Astrocyte of the hippocampus (primary cell): ENCODE results near the gene ISYNA1.

Experiments used
- DNase-seq: peaks from one replicate; pipeline ENCODE4 v3.0.0; 2011; ENCODE audit warnings: low read depth, low spot score

The ISYNA1 gene

DNA sequence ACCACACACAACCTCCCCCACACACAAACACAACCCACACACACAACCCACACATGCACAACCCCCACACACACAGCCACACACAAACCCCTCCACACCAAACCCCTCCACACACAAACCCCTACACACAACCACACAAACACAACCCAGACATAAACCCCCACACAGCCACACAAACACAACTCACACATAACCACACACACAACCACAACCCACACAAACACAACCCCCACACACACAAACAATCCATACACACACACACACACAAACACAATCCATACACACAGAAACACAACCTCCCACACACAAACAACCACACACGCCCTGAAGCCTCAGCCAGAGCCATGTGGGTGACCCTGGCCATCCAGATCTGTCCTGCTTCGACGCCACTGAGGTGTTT lies 30.0 kb upstream of the ISYNA1 start:
- no peak for DNase-seq

DNA sequence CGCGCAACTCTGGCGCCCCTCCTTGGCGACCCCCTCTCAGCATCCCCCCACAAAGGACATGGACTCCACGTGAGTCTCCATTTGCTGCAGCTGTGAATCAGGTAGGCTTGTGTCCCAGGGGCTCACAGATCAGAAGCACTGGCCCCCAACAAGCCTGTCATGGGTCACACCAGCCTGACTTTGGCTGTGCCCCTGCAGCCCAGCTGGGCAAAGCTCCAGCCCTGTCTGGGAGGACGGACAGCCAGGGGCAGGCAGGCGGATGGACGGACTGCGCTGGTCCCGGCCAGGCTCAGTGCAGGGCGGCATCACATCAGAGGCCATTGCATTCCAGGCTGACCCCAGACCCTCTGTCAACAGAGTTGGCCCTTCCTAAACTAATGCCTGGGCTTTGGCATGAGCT lies 28.4 kb upstream of the ISYNA1 start:
- no peak for DNase-seq

DNA sequence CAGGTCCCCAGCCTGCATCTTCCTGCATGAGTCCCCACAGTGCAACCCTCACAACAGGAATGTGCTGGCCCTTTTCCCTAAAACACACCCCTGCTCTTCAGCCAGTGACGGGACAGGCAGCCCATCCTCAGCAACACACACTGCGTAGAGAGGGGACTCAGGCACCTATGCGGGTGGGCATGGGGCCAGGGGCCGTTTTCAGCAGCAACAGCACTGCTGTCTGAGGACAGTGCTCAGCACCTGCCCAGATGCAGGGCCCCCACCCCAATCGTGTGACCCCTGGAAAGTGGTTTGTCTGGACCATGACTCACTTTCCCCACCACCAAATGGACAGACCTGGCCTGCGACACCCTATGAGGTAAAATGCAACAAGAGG lies 28.0 kb upstream of the ISYNA1 start:
- DNase-seq = no peak

DNA sequence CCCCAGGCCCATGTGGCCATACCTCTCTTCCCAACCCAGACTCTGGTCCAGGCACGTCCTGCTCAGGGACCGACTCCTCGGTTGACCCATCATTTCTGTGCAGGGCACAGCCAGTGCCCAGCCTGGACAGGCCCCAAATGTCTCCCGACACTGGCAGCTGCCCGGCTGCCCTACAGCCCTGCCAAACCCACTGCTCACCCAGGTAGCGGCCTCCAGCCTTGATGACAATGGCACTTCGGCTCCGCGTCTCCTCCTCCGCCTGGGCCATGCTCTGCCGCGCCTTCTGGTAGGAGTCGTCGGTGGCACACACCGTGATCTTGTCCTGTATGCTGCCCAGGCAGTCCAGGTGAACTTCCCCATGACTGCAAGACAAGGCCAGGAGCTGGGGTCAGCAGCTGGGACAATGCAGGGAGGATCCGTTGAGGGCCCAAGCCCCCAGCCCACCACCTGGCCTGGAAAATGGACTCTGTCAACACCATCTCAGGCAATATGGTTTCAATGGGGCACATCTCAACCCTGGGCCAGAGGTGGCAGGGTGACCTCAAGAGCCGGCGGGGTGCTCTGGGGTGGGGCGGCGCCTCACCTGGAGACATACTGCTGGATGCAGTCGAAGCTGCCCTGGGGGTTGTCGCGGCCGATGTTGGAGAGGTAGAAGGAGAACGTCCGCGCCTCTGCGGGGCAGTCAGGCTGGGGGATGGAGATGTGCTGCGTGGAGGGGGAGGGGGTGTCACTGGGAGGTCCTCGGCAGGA lies 27.5 kb upstream of the ISYNA1 start:
- DNase-seq = no peak

DNA sequence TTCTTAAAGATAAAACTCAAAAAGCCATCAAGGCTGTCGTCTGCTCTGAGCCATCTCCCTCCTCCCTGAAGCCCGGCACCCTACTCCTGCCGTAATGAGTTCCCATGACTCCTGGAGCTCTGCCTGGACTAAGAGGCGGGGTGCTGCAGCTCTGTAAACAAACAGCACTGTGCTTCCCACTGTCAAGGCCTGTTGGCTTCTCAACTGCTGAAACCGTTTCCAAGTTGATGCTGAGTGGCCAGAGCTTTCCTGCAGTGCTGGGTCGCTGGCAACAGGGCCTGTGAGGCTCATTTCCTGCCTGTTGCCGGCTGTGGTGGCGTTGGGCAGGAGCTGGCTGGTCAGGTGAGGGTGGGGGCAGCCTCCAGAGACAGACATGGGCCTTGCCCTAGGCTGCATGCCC lies 26.7 kb upstream of the ISYNA1 start:
- peak; percentile 91 for DNase-seq

DNA sequence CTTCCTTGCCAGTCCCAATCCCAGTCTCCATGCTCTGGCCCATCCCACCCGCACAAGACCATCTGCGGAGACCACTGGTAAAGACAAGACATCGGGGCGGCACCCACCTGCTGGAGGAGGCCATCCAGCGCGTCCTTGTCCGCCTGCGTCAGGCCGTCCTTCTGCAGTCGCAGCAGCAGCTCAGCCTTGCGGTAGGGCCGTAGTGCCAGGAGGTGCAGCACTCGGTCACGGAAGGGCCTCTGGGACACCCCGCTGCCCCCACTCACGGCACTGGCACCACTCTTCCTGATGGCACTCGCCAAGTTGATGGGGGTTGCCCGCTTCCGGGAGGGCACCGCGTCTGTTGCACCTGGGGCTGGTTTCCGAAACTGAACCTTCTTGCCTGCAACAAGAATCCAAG lies 23.5 kb upstream of the ISYNA1 start:
- no peak for DNase-seq

DNA sequence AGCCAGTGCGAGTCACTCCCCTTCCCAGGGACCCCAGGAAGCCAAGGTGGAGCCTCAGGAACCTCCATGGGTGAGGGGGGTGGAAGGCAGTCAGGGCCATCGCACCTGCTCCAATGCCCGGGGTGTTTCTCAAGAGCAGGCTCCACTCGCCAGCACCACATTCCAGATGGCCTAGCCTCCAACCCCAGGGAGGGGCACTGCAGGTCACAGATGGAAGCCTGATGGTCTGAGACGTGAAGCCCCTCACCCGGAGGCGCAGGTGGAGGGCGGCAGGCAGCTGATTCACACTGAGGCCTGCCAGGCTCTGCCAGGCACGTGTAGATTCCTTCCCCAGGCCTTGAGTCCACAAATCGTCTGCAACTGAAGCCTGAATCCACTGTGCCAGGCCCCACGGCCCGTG lies 23.0 kb upstream of the ISYNA1 start:
- DNase-seq = no peak

DNA sequence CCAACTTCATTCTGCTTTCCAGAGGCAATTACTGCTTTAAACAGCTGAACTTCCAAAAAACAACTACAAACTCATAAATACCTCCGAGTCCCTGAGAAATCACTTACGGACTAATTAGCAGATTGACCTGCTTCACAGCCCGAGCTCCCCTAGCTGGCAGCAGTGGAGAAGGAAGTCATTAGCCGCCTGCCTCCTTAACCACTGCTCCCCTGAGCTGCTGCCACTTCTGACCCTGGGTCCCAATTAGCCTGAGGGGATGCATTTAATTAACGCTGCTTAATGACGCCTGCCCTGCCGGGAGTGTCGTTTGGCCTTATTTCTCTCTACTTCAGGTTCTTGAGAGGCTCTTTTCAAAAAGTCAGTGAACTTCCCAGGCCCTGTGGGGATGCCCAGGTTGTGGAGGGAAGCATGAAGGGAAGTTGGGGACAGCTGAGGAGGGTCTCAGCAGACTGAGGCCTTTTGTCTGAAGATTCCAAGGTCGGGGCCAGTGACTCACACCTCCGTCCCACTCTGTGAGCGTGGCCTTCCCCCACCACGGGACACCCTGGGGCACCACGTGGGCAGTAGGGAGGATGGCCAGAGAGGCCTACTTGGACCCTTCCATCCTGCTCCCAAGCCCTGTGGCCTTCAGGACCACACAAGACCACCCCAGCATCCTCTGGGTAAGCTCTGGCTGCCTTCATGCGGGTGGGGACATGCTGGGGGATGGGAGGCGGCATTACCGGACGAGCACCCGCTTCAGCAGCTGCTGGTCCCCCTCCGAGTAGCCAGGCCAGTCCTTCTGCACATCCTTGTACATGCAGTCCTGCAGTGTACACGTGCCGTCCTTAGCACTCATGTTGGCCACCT lies 19.8 kb upstream of the ISYNA1 start:
- peak; percentile 36 for DNase-seq

DNA sequence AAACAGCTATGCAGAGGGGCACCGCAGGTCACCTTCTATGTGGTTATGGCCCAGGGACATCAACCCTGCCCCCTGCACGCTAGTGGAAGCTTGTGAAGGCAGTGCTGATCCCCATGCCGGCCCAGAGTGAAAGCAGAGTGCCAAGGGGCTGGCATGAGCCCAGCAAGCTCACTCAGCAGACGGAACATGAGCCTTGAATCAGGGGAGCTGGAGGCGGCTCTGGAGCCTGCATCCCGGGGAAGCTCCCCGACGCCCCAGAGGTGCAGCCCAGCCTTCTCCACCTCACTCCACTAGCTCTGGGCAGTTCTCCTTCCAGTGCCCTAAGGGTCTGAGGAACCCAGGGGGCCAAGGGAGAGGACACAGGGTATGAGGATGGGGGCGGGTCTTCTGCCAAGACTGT lies 19.0 kb upstream of the ISYNA1 start:
- peak; percentile 72 for DNase-seq

DNA sequence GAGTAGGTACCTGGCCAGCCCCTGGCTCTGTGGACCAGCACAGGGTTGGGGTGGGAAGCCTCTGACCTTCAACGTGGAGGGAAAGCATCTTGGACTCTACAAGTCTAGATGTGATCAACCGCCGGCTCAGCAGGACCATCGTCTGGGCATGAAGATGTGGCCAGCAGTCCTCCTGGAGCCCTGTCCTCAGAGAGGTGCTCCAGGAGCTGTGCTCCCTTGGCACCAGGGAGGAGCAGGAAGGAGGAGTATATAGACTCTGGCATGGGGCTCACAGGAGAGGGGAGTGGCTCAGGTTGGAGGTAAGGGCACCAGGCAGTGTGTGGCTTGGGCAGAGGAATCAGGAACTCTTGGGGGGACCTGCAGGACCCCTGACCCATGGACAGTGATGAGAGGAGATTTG lies 18.3 kb upstream of the ISYNA1 start:
- no peak for DNase-seq

DNA sequence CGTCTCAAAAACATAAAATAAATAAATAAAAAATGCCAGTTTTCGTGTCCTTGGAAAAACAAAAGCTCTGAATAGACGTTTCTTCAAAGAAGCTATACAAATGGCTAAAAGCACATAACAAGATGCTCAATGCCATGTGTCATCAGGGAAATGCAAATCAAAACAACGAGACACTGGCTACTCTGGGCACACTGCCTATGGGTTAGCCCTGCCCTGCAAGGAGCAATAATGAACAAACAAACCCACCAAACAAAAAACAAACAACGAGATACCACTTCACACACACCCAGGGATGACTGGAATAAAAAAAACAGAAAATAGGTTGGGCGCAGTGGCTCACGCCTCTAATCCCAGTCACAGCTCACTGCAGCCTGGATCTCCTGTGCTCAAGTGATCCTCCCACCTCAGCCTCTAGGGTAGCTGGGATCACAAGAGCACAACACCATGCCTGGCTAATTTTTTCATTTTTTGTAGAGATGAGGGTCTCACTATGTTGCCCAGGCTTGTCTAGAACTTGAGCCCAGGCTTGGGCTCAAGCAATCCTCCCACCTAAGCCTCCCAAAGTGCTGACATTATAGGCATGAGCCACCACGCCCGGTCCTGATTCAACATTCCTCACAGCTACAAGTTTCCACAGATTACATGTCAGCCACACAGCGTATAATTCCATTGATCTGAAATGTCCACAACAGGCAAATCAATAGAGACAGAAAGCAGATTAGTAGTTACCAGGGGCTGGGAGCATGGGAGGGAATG lies 15.5 kb upstream of the ISYNA1 start:
- DNase-seq = peak; percentile 70

DNA sequence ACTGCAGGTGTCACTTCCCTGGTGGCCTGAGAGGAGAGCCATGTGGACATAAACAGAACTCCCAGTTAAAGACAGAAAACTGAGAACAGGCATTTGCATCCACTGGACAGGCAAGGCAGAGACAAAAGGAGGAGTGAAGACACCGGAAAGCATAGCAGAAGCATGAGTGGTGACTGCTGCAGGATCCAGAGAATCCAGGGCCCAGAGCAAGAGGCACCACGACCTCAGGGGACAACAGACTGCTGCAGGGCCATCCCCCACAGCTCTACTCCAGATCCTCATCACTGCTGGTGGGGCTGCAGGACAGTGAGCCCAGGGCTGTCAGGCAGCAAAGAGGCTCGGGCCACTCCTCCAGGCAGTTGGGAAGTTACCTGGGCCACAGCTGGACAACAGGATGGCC lies 14.5 kb upstream of the ISYNA1 start:
- no peak for DNase-seq

DNA sequence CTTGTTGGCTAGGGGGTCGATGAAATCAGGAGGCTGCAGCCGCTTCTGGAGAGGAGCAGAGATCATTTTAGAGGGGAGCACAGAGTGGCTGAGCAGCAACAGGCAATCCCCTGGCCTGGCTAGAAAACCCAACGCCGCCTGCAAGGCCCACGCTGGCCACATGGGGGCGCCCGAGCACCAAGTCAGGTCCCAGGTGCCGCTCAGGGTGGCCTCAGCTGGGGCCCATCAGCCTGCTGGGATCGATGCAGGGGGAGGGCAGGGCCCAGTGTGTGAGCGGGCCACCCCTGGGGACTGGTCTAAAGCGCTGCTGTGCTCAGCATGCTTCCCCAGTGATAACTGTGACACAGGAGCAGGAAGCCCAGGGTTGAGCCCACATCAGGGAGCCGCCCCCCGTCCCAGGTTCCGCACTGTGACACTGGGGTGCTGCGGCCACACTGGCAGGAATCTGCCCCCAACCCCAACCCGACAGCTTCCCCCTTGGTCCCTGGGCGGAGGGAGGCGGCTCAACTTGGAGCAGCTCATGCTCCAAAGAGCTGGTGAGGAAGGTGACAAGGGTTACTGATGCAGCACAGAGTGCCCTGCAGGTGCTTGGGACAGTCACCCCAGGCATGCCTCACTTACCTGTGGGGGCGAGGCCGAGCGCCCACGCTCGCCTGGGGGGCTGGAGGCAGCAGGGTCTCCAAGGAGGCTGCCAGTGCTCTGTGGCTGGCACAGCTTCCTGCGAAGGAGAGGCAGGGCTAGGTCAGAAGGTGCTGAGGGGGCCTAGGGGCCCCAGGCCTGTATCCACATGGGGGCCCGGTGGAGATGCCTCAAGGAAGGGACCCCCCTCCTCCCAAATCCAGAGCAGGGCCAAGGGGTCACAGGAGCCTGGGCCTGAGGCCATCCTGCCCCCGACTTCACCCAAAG lies 13.3 kb upstream of the ISYNA1 start:
- peak; percentile 88 for DNase-seq

DNA sequence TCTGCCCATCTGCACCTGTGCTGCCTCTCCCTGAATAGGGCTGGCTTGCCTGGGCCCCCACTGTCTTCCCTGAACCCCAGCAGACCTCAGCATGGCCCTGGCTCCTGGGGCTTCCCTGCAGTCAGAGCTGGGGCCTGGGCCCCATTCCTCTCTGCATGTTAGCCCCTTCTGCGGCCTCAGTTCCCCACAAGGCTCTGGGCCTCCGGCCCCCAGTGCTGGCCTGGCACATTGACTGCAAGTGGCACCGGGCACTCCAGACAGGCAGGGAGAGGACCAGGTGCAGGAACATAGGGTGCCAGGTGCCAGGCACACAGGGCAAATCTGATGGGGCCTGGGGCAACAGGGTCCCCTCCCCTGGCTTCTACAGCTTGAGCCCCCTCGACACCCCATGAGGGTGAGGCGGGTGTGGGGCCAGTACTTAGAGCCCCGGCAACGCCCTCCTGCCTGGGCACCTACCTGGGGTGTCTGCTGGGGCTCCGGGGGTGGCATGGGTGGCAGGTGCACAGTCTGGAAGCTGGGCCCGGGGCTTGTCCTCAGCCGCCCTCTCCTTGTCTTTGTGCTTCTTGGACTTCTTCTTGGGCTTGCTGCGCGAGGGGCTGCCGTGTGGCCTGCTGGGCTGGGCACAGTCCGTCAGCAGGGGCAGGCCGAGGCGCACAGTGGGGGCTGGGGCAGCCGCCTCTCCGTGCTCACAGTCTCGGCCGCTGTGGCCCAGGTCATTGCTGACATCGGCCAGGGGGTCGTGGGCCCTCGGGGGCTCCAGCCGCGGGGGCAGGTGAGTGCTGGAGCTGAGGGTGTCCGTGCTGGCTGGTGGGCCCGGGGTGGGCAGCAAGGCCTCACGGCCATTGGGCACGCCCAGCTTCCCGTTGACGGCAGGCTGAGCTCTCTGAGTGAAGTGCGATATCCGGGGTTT lies 12.3 kb upstream of the ISYNA1 start:
- DNase-seq = no peak

DNA sequence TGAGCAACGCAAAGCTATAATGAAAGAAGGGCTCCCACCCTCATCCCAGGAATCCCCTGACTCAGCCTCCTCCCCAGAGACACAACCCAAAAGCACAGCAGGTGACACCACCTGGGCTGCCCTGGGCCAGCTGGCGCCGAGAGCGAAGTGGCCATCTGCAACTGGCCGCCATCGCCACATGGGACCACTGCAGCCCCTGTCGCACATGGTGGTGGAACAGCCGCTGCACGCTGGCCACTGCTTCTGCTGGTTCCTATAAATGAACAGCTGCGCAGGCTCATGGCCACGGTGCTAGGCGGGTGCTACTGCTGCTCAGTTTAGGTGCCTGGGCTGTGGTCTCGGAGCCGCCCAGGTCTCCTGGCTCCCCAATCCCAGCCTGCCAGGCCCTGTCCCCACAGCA lies 11.6 kb upstream of the ISYNA1 start:
- no peak for DNase-seq

DNA sequence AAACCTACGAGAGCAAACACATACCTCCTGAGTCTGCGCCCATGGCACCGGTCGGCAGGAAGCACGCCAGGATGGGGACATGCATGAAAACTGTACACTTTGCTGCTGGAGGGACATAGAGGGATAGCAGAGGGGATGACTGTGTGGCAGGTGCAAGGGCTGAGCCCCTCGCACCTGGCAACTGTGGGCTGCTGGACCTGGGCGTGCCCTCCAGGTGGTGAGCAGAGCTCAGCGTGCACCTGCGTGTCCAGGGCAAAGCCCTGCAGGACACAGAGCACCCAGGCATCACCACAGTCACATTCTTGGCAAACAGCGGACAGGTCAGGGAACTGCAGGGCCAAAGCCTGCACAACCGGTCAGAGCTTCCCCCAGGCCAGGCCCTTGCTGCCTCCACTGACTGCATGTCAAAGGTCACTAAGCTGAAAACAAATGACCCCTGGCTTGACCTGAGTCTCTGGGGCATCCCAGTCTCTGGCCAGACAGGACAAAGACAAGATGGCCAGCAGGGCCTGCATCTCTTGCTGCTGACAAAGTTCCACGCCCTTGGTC lies 9.0 kb upstream of the ISYNA1 start:
- DNase-seq = no peak

DNA sequence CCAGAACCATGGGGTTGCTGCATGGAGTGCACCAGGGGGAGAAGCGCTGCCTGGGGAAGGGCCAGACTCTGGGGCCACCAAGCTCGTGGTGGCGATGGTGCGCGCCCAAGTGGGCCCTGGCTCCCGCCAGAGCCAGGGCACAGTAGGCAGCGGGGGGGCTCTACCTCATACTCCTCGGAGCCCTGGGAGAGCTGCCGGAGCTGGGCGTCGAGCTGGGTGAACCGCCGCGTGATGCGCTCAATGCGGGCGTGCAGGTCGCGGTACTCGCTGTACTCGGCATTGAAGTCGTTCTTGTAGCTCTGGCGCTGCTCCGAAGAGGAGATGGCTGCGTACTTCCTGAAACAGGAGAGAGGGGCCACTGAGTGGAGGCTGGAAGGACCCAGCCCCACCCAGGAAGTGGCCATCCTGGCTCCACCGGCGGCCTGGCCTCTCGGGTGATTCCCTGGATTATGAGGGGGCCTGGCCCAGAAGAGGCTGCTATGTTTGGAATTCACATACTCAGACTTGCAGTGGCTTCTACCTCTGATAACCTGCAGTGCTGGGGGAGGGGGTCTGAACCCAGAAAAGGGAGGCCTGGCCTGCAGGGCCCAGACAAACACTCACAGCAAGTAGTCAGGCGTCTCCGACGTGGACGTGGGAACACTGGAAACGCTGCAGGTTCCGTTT lies 8.3 kb upstream of the ISYNA1 start:
- no peak for DNase-seq

DNA sequence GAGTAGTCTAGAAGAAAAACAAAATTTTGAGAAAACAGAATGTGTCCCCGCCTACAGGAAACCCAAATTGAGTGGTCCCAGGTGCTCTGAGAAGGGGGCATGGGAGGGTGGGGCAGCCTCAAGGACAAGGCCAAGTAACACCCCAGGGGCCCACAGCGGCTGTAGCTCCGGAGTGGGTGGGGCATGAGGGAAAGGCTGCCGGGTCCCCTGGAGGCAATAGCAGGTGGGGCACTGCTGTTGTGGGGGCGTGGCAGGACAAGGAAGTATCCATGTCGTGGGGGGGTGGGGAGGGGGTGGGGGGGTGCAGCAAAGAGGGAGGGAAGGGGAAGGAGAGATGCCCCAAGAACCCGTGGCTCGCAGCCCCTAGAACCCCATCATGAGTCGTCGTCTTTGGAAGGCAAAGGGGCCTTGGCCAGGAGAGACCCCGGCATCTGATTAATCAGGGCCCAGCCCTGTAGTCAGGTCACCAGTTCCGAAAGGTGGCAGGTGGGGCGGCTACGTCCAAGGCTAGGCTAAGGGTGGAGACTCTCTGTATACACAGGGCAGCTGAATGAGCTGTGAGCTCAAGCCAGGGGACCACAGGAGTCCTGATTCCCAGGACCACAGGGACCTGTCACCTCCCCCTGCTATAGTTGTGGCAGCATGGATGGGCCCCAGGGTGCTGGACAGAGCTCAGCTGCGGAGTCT lies 7.5 kb upstream of the ISYNA1 start:
- no peak for DNase-seq

DNA sequence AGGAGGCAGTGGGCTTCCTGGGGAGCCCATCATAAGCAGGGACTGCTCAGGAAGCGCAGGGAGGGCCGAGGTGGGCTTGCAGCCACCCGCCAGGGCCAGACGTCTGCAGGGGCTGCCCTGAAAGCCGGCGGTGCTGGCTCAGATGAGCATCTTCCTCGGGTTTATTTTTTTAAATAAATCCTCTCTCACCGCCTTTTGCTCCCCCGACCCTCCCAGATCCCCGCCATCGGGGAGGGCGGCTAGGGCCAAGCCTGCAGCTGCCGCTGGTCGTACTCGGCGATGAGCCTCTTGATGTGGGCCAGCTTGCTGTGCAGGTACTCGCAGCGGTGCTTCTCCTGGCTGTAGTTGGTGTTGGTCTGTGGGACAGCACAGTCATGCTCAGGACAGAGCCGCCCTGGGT lies 6.6 kb upstream of the ISYNA1 start:
- no peak for DNase-seq
